Measurements from ENCODE around the gene CUBN.

Gene CUBN

GRCh38 chr10:17073725-17074540 lies 55.7 kb downstream of the CUBN start:
- no peak overlapping the region for H3K4me3 ChIP-seq (ENCODE audit: low read depth, low read length)

- no peak overlapping the region for H3K4me3 ChIP-seq (ENCODE audit: low read depth, low read length)
These were observed 60.7 kb downstream of the CUBN start for GRCh38 chr10:17068953-17069352.

GRCh38 chr10:17067376-17068264 lies 62.0 kb downstream of the CUBN start:
- no peak overlapping the region for H3K4me3 ChIP-seq (ENCODE audit: low read depth, low read length)

GRCh38 chr10:17066807-17067206 lies 62.8 kb downstream of the CUBN start:
- no peak overlapping the region for H3K4me3 ChIP-seq (ENCODE audit: low read depth, low read length)

- no peak overlapping the region for H3K4me3 ChIP-seq (ENCODE audit: low read depth, low read length)
These were observed 63.6 kb downstream of the CUBN start for GRCh38 chr10:17066000-17066399.

- no peak overlapping the region for H3K4me3 ChIP-seq (ENCODE audit: low read depth, low read length)
These were observed 64.3 kb downstream of the CUBN start for GRCh38 chr10:17065273-17065672.

GRCh38 chr10:17064435-17064834 lies 65.2 kb downstream of the CUBN start:
- no peak overlapping the region for H3K4me3 ChIP-seq (ENCODE audit: low read depth, low read length)

- no peak overlapping the region for H3K4me3 ChIP-seq (ENCODE audit: low read depth, low read length)
These were observed 66.6 kb downstream of the CUBN start for GRCh38 chr10:17062955-17063484.

- H3K4me3 ChIP-seq (ENCODE audit: low read depth, low read length): no peak overlapping the region
These were observed 67.1 kb downstream of the CUBN start for GRCh38 chr10:17062493-17062892.

GRCh38 chr10:17062009-17062408 lies 67.6 kb downstream of the CUBN start:
- no peak overlapping the region for H3K4me3 ChIP-seq (ENCODE audit: low read depth, low read length)

- H3K4me3 ChIP-seq (ENCODE audit: low read depth, low read length): no peak overlapping the region
These were observed 68.2 kb downstream of the CUBN start for GRCh38 chr10:17061418-17061817.

GRCh38 chr10:17060289-17060688 lies 69.3 kb downstream of the CUBN start:
- H3K4me3 ChIP-seq (ENCODE audit: low read depth, low read length): no peak overlapping the region

GRCh38 chr10:17059197-17059688 lies 70.4 kb downstream of the CUBN start:
- no peak overlapping the region for H3K4me3 ChIP-seq (ENCODE audit: low read depth, low read length)

- no peak overlapping the region for H3K4me3 ChIP-seq (ENCODE audit: low read depth, low read length)
These were observed 71.5 kb downstream of the CUBN start for GRCh38 chr10:17058093-17058492.

- no peak overlapping the region for H3K4me3 ChIP-seq (ENCODE audit: low read depth, low read length)
These were observed 72.7 kb downstream of the CUBN start for GRCh38 chr10:17056781-17057428.

GRCh38 chr10:17053513-17053912 lies 76.1 kb downstream of the CUBN start:
- H3K4me3 ChIP-seq (ENCODE audit: low read depth, low read length): no peak overlapping the region

GRCh38 chr10:17053061-17053460 lies 76.5 kb downstream of the CUBN start:
- no peak overlapping the region for H3K4me3 ChIP-seq (ENCODE audit: low read depth, low read length)

- H3K4me3 ChIP-seq (ENCODE audit: low read depth, low read length): no peak overlapping the region
These were observed 77.8 kb downstream of the CUBN start for GRCh38 chr10:17051851-17052250.

GRCh38 chr10:17049195-17049594 lies 80.4 kb downstream of the CUBN start:
- no peak overlapping the region for H3K4me3 ChIP-seq (ENCODE audit: low read depth, low read length)

GRCh38 chr10:17047908-17048307 lies 81.7 kb downstream of the CUBN start:
- no peak overlapping the region for H3K4me3 ChIP-seq (ENCODE audit: low read depth, low read length)

- no peak overlapping the region for H3K4me3 ChIP-seq (ENCODE audit: low read depth, low read length)
These were observed 82.6 kb downstream of the CUBN start for GRCh38 chr10:17046989-17047388.
